Spleen (tissue), 7 donors: ENCODE results near the gene PCID2.
"Not testable (repeated sequence)": the region's sequence is repeated elsewhere in the genome, so short reads cannot be mapped to it uniquely, and the experiment has no call there.

Experiments
- CTCF ChIP-seq, 11 experiments: fragments of 200-600 bp in 7 of 11; fragments of 450-650 bp in 4 of 11; sonication (generic) in 4 of 11; IDR thresholded peaks in 8 of 11; conservative IDR thresholded peaks in 3 of 11; 1 replicate in 7 of 11; 2 replicates in 4 of 11; pipeline versions ENCODE4 v1.4.0 to v1.8.0; 2016 to 2021; ENCODE audit warnings: antibody characterized with exemption in 11 of 11, inconsistent platforms in 4 of 11, mild to moderate bottlenecking in 1 of 11
- POLR2A ChIP-seq, 3 donors: fragments of 450-650 bp; IDR thresholded peaks; one replicate each; pipeline ENCODE4 v1.5.1; 2017; ENCODE audit warnings: antibody characterized with exemption in 3 of 3, mild to moderate bottlenecking in 1 of 3
- POLR2AphosphoS5 ChIP-seq, 3 donors: sonication (generic); formaldehyde crosslinking; IDR thresholded peaks; one replicate each; pipeline ENCODE4 v1.5.1; 2017; ENCODE audit warnings: antibody characterized with exemption in 3 of 3
- donor health status: DM: no; HTN: no; CAD: no; lungs with moderate emphysema.
- donor health status: DM: no; HTN: no; CAD: no.
- donor health status: DM: no; HTN: no; CAD: no.

- not testable (repeated sequence) for TF ChIP-seq POLR2A (IDR thresholded peaks at IDR 0.05); CTCF (IDR thresholded peaks at IDR 0.05 in 8 of 11, conservative IDR thresholded peaks at IDR 0.05 in 3 of 11); POLR2AphosphoS5 (IDR thresholded peaks at IDR 0.05)
These were observed 33.2 kb upstream of the PCID2 start for GRCh38 chr13:113241623-113242022.
